GM12801 (cell line): Measurements from ENCODE around the gene DTX4.

Source experiments
- TF ChIP-seq, protein P1 (sequence below): IDR thresholded peaks from one replicate; pipeline ENCODE4 v1.5.1; 2011; ENCODE audit warnings: control low read depth; ENCODE audit not compliant: insufficient read length; ENCODE audit errors: extremely low read depth

DTX4 gene

DNA sequence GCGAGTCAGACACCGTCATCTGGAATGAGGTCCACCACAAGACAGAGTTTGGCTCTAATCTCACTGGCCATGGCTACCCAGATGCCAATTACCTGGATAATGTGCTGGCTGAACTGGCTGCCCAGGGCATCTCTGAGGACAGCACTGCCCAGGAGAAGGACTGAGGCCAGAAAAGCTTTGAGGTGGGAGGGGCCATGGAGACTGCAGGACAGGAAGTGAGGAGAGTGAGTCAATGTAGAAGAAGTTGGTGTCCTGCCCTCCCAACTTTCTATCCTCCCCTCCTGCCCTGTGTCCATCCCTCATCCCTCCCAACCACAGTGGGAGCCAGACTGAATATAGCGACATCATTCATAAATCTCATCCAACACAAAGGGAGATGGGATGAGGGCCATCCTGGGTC, 32.8 kb downstream of the DTX4 start:
- TF ChIP-seq, protein P1, sequence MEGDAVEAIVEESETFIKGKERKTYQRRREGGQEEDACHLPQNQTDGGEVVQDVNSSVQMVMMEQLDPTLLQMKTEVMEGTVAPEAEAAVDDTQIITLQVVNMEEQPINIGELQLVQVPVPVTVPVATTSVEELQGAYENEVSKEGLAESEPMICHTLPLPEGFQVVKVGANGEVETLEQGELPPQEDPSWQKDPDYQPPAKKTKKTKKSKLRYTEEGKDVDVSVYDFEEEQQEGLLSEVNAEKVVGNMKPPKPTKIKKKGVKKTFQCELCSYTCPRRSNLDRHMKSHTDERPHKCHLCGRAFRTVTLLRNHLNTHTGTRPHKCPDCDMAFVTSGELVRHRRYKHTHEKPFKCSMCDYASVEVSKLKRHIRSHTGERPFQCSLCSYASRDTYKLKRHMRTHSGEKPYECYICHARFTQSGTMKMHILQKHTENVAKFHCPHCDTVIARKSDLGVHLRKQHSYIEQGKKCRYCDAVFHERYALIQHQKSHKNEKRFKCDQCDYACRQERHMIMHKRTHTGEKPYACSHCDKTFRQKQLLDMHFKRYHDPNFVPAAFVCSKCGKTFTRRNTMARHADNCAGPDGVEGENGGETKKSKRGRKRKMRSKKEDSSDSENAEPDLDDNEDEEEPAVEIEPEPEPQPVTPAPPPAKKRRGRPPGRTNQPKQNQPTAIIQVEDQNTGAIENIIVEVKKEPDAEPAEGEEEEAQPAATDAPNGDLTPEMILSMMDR, result no peak

DNA sequence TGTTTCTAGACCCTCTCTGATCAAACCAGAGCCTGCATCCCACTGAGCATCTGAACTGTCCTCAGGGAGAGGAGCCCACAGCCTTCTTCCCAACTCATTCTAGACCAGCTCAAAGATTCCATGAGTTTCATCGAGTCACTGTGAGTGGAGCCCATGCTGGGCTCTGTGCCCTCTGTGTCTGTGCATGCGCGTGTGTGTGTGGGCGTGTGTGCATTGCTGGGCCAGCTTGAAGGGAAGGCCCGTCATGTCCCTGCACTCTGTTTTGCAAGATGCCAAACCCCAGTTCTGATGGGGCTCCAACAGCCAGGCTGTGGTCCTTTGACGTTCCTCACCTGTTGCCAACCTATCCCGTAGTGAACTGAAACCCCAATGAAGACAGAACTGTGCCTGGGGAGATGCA, 33.7 kb downstream of the DTX4 start:
- TF ChIP-seq, protein P1, result no peak

DNA sequence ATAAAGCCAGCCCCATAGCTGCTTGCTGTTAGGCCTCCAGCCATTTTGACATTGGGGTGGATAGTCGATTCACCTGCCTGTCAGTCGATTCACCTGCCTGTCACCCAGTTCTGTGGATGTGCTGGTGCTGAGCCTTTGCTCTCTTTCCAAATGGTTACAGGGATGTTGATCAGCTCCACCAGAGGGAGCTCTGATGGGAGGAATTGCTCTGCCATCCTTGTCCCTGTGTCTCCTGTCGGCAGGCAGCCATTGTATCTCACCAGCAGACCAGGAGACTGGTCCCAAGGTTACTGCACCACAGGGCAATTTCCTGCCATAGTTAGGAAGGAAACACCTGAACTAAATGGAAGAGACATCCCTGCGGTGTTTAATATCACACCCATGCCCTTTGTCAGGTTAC, 34.7 kb downstream of the DTX4 start:
- TF ChIP-seq, protein P1, result no peak

DNA sequence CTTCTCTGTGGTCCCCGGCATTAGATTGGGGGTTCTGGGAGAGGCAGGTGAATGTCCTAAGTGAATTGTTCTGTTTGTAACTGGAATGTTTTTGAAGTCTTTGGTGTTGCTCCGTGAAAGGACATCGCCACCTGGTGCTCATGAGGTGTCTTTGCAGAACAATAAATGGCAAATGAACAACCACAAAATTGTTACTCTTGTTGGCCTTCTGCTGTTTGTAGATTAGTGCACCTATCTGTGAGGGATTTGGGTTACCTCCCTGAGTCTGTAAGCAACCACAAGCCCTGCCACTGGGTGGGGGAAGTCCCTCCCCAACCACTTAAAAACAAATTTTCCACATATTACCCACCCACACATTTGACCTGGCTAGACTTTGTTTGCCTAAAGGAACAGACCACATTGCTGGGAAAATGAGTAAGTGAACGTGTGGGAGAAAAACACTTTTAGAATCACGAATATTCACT, 36.1 kb downstream of the DTX4 start:
- TF ChIP-seq, protein P1, result no peak

DNA sequence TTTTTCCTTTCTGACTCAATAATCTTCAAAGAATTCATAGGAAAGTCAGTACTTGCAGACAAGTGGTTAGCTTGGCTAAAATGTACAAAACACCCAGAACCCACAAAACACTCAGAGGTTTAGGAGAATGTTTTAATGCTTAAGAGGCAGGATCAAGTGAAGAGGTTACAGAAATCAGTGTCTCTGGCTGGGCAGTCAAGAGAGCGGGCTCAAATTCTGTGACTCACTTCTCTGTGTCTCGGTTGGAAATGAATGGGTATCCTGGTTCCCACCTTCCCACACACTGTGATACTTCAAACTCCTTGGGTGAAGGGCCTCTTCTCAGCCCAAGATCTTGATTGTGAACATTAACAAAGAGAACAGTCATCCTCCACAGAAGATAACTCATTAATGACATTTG, 37.0 kb downstream of the DTX4 start:
- TF ChIP-seq, protein P1, result no peak

DNA sequence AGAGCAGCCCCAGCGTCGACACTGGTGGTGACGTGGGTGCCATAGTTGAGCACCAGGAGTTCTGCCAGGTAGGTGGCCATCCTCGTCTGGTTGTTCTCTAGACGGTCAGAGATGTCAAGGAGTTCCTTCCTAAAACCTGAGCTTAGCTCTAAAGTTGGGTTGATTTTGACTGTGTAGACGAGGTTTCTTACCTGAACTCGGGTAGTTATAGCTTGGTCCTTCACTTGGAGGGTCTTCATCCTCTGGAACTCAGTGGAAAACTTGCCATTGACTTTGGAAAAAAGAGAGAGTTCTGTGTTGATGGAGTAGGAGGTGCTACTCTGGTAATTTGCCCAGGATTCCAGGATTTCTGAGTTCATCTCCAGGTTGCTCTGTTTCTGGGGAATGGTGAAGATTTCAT, 40.3 kb downstream of the DTX4 start:
- TF ChIP-seq, protein P1, result no peak

DNA sequence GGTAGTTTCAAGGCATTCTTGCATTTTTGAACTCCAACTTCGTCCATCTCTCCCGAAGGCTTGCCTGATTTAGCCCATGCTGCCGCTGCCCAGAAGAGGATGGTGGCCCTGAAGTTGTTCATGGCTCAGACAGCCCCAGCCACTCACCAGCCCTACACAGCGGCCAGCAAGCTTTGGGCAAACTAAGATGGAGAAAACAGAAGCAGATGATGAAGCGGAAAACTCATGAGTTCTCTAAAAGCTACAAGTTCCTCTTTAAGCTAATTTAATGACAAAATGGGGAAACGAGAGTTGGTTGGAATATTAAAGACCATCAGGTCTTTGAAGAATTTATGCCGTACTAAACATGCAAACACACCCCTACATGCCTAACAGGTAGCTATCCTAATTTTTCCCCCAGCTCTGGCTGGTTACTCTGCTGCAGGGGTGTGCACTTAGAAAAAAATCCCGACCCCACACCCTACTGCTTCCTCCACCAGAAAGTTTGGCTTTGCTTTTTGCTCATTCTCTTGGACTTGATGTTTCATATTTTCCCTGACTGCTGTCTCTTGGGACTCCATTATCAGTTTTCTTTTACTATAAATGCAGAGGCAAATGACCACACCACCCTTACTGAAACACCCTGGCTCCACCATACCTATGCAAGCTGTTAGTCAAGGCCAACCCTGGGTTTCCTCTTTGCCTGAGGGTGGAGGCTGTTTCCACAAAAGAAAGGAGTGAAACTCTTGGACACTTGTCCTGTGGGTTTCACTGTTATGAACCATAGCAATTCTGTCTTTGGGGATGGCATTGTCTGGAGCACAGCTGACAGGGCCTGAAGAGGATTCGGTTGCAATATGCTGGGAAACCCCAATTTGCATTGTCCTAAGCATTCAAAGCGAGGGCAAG, 41.1 kb downstream of the DTX4 start, which contains the start of gene MPEG1:
MPEG1 (minus strand) TSS at position 184 of the 888 bp plus-strand sequence; CDS start at position 122, 62 bp downstream.
- TF ChIP-seq, protein P1, result no peak
